Measurements from ENCODE around the gene ZC3HAV1.
"Not testable (repeated sequence)": the region's sequence is repeated elsewhere in the genome, so short reads cannot be mapped to it uniquely, and the experiment has no call there.

ZC3HAV1 gene

DNA sequence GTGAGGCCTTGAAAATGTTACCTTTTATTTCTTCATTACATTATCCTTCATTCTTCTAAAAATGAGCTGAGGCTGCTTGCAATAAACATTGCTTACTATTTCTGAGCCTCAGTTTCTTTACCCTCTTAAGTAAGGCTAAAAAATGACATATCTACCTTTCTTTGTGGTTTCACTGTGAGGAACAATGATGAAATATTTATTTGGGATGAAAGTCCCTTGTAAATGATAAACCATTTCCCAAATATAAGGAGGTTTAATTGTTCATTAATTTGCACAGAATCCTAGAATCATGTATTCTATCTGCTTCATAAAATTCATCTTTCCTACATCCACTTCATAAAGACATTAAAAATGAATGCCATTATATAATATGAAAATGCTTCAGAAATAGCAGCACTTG is 27.9 kb downstream of the ZC3HAV1 start:
- no peak overlapping the region for H3K9ac ChIP-seq (ENCODE audit: insufficient read length, low read depth)
- no peak overlapping the region for H3K4me3 ChIP-seq (ENCODE audit: insufficient read length, low read depth)
- H3K36me3 ChIP-seq (ENCODE audit: insufficient read depth, insufficient read length, low read length), result peaks cover 40% of the 10 kb centered on the region
- H3K27me3 ChIP-seq (ENCODE audit: insufficient read depth, insufficient read length), result no peaks in the 10 kb centered on the region
- TF ChIP-seq ZNF274 (IDR thresholded peaks at IDR 0.05; ENCODE audit: low read depth, low read length) (no peak), SUZ12 (IDR thresholded peaks at IDR 0.05; ENCODE audit: extremely low read depth, insufficient read depth, insufficient read length) (no peak)
- H3K4me1 ChIP-seq (ENCODE audit: insufficient read depth, insufficient read length), result no peaks in the 10 kb centered on the region
- 0 out of 2 replicates have a peak, but pooled peaks cover 2% of the 10 kb centered on the region for H3K9me3 ChIP-seq (ENCODE audit: insufficient read depth, low read length)
- DNase-seq (ENCODE audit: low read depth, low spot score), result no peak

DNA sequence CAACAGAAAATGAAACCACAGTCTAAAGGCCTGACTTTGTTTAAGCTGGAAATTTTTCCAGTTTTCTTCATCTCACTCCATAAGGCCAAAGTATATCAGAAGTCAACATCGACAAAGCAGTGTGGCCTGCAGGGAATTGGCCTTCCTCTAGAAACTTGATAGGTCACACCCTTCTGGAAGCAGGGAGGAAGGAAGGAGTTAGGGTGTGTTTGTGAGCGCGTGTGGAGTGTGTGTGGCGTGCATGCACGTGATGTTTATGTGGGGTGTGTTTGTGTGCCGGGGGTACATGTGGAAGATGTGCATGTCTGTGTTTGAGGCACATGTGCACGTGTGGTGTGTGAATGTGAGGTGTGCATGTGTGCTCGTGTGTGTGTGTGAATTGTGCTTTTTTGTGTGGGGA is 28.6 kb downstream of the ZC3HAV1 start:
- H3K27me3 ChIP-seq (ENCODE audit: insufficient read depth, insufficient read length), result no peaks in the 10 kb centered on the region

DNA sequence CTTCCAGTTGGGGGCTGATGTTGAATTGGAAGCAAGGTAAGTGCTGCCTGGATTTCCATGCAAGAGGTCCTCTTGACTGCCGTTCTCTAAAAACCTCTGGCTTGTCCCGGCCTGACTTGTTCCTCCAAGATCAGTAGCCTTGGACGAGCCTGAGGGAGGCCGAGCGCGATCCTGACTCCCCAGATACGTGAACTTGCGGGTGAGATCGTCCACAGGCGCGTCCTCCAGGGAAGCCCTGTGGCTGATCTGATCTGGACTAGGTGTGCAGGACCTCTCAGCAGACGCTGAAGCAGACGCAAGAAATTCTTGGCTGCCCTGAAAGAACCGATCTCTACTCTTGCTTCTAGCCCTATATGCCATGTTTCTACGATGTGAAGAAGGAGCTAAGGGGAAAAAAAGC is 29.7 kb downstream of the ZC3HAV1 start:
- no peak for DNase-seq (ENCODE audit: low read depth, low spot score)
- H3K36me3 ChIP-seq (ENCODE audit: insufficient read depth, insufficient read length, low read length), result peaks cover 48% of the 10 kb centered on the region
- H3K4me3 ChIP-seq (ENCODE audit: insufficient read length, low read depth), result no peak overlapping the region
- TF ChIP-seq ZNF274 (IDR thresholded peaks at IDR 0.05; ENCODE audit: low read depth, low read length), result no peak
- TF ChIP-seq YY1 (IDR thresholded peaks at IDR 0.05; ENCODE audit: insufficient read depth, insufficient read length), result no peak
- no peak for TF ChIP-seq SUZ12 (IDR thresholded peaks at IDR 0.05; ENCODE audit: extremely low read depth, insufficient read depth, insufficient read length)
- no peaks in the 10 kb centered on the region for H3K27me3 ChIP-seq (ENCODE audit: insufficient read depth, insufficient read length)
- no peaks in the 10 kb centered on the region for H3K9me3 ChIP-seq (ENCODE audit: insufficient read depth, low read length)
- no peaks in the 10 kb centered on the region for H3K4me1 ChIP-seq (ENCODE audit: insufficient read depth, insufficient read length)
- no peak overlapping the region for H3K9ac ChIP-seq (ENCODE audit: insufficient read length, low read depth)

More for the DNA sequence above, 28.6 kb downstream of the ZC3HAV1 start:
- no peak for DNase-seq (ENCODE audit: low read depth, low spot score)
- peaks cover 41% of the 10 kb centered on the region for H3K36me3 ChIP-seq (ENCODE audit: insufficient read depth, insufficient read length, low read length)
- no peak overlapping the region for H3K9ac ChIP-seq (ENCODE audit: insufficient read length, low read depth)
- no peaks in the 10 kb centered on the region for H3K4me1 ChIP-seq (ENCODE audit: insufficient read depth, insufficient read length)
- no peak overlapping the region for H3K4me3 ChIP-seq (ENCODE audit: insufficient read length, low read depth)
- no peaks in the 10 kb centered on the region for H3K9me3 ChIP-seq (ENCODE audit: insufficient read depth, low read length)
- TF ChIP-seq YY1 (IDR thresholded peaks at IDR 0.05; ENCODE audit: insufficient read depth, insufficient read length) (no peak), SUZ12 (IDR thresholded peaks at IDR 0.05; ENCODE audit: extremely low read depth, insufficient read depth, insufficient read length) (no peak), ZNF274 (IDR thresholded peaks at IDR 0.05; ENCODE audit: low read depth, low read length) (no peak)

DNA sequence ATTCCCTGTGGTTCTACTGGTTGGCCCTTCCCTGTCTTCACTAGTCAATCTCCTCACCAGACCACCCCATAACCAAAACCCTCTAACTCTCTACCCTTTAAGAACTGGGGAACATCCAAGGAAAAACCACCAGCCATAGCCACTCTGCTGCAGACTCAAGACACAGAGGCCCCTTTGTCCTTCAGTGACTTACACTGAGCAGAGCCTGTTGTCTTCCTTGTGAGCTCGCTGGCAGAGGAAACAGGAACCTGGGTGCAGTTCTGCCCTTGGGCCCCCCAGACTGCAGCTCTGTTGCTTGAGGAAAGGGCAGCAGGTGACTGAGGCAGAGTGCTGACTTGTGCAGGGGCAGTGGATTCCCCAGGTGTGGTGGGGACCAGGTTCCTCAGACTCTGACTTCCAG is 30.6 kb downstream of the ZC3HAV1 start:
- H3K27me3 ChIP-seq (ENCODE audit: insufficient read depth, insufficient read length), result no peaks in the 10 kb centered on the region
- H3K4me1 ChIP-seq (ENCODE audit: insufficient read depth, insufficient read length), result no peaks in the 10 kb centered on the region
- peaks cover 47% of the 10 kb centered on the region for H3K36me3 ChIP-seq (ENCODE audit: insufficient read depth, insufficient read length, low read length)
- no peak for TF ChIP-seq ZNF274 (IDR thresholded peaks at IDR 0.05; ENCODE audit: low read depth, low read length)
- TF ChIP-seq SUZ12 (IDR thresholded peaks at IDR 0.05; ENCODE audit: extremely low read depth, insufficient read depth, insufficient read length), result no peak
- no peak for TF ChIP-seq YY1 (IDR thresholded peaks at IDR 0.05; ENCODE audit: insufficient read depth, insufficient read length)
- no peak for DNase-seq (ENCODE audit: low read depth, low spot score)
- no peak overlapping the region for H3K9ac ChIP-seq (ENCODE audit: insufficient read length, low read depth)
- no peaks in the 10 kb centered on the region for H3K9me3 ChIP-seq (ENCODE audit: insufficient read depth, low read length)
- no peak overlapping the region for H3K4me3 ChIP-seq (ENCODE audit: insufficient read length, low read depth)

DNA sequence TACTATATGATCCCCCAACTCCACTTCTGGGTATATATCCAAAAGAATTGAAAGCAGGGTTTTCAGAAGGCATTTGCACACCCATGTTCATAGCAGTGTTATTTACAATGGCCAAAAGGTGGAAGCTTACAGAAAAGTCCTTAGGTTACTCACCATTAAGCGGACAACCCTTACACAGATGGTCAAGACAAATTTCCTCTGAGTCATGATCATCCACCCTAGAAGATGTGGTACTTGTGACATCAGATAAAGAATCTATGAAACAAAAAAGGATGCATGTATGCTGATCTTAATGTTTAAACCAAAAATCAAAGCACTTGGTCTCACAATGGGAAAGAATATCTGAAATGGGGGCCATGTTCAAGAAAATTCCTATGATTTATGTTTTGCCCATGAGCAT is 31.1 kb downstream of the ZC3HAV1 start:
- TF ChIP-seq YY1 (IDR thresholded peaks at IDR 0.05; ENCODE audit: insufficient read depth, insufficient read length) (no peak), ZNF274 (IDR thresholded peaks at IDR 0.05; ENCODE audit: low read depth, low read length) (no peak), SUZ12 (IDR thresholded peaks at IDR 0.05; ENCODE audit: extremely low read depth, insufficient read depth, insufficient read length) (no peak)
- H3K9ac ChIP-seq (ENCODE audit: insufficient read length, low read depth), result no peak overlapping the region
- H3K4me3 ChIP-seq (ENCODE audit: insufficient read length, low read depth), result no peak overlapping the region
- no peaks in the 10 kb centered on the region for H3K27me3 ChIP-seq (ENCODE audit: insufficient read depth, insufficient read length)
- DNase-seq (ENCODE audit: low read depth, low spot score), result no peak
- no peaks in the 10 kb centered on the region for H3K9me3 ChIP-seq (ENCODE audit: insufficient read depth, low read length)
- H3K36me3 ChIP-seq (ENCODE audit: insufficient read depth, insufficient read length, low read length), result peaks cover 49% of the 10 kb centered on the region
- H3K4me1 ChIP-seq (ENCODE audit: insufficient read depth, insufficient read length), result no peaks in the 10 kb centered on the region

DNA sequence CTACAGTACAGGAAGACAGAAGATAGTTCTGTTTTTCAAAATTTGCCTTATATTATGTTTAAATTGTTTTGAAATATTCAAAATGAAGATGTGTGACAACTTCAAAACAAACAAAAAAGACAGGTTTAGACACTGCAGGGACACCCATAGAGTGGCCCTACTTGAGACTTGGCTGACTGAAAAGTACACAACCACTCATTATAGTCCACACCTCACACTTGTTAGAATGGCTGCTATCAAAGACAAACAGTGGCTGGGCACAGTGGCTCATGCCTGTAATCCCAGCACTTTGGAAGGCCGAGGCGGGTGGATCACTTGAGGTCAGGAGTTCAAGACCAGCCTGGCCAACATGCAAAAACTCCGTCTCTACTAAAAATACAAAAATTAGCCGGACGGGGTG is 31.8 kb downstream of the ZC3HAV1 start:
- not testable (repeated sequence) for DNase-seq (ENCODE audit: low read depth, low spot score); H3K4me1 ChIP-seq (ENCODE audit: insufficient read depth, insufficient read length)

DNA sequence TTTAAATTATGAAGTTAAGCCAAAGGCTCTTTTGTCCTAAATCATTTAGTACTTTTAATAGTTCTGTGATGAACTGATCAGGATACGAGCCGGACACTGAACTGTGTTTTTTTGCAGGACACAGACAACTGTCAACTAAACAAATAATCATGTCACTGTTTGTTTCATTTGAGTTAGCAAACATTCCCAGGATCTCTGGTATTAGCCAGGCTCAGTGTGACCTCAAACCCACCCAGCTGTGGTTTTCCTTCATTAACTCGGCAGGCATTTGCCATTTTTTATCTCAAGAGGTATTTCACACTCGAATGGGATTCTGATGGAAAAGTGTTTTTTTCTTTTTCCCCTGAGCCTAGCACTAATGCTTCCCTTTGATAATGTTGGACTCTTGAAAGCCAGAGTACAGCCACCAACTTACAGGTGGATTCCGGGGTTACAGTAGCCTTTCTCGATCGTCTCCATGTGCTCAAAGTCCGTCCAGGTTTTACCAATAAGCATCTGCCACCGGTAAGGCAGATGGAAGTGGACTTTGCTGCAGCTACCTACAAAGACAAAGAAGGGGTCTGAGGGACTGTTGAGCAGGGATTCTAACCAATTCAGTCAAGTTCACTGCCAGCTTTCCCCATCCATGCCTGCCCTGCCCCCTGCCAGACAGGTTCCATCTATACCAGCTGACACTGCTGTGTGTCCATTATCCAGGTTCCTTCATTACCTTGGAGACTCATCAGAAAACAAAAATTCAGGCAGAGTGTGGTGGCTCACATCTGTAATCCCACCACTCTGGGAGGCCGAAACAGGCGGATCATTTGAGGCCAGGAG is 33.4 kb downstream of the ZC3HAV1 start:
- H3K27me3 ChIP-seq (ENCODE audit: insufficient read depth, insufficient read length), result no peaks in the 10 kb centered on the region

More for the DNA sequence above, 31.8 kb downstream of the ZC3HAV1 start:
- H3K9me3 ChIP-seq (ENCODE audit: insufficient read depth, low read length); H3K4me3 ChIP-seq (ENCODE audit: insufficient read length, low read depth); H3K27me3 ChIP-seq (ENCODE audit: insufficient read depth, insufficient read length); H3K9ac ChIP-seq (ENCODE audit: insufficient read length, low read depth): not testable (repeated sequence)
- peaks cover 46% of the 10 kb centered on the region for H3K36me3 ChIP-seq (ENCODE audit: insufficient read depth, insufficient read length, low read length)

More for the DNA sequence above, 33.4 kb downstream of the ZC3HAV1 start:
- DNase-seq (ENCODE audit: low read depth, low spot score), result no peak
- Histone ChIP-seq H3K9me3 (ENCODE audit: insufficient read depth, low read length) (no peaks in the 10 kb centered on the region), H3K4me3 (ENCODE audit: insufficient read length, low read depth) (no peak overlapping the region), H3K4me1 (ENCODE audit: insufficient read depth, insufficient read length) (no peaks in the 10 kb centered on the region), H3K36me3 (ENCODE audit: insufficient read depth, insufficient read length, low read length) (peaks cover 61% of the 10 kb centered on the region), H3K9ac (ENCODE audit: insufficient read length, low read depth) (no peak overlapping the region)
- TF ChIP-seq SUZ12 (IDR thresholded peaks at IDR 0.05; ENCODE audit: extremely low read depth, insufficient read depth, insufficient read length), result no peak
- TF ChIP-seq YY1 (IDR thresholded peaks at IDR 0.05; ENCODE audit: insufficient read depth, insufficient read length), result no peak
- TF ChIP-seq ZNF274 (IDR thresholded peaks at IDR 0.05; ENCODE audit: low read depth, low read length), result no peak
